Peyer's patch (tissue), 4 donors: Measurements from ENCODE around the gene SYNJ1.

Source experiments
- CTCF ChIP-seq, 6 experiments: fragments of 450-650 bp in 4 of 6; fragments of 200-600 bp in 2 of 6; sonication (generic) in 1 of 6; IDR thresholded peaks; one replicate each; pipeline ENCODE4 v1.5.1; 2017 to 2019; ENCODE audit warnings: antibody characterized with exemption in 6 of 6, mild to moderate bottlenecking in 3 of 6, moderate library complexity in 1 of 6
- POLR2A ChIP-seq, 2 donors: fragments of 450-650 bp; IDR thresholded peaks; one replicate each; pipeline ENCODE4 v1.5.1; 2017; ENCODE audit warnings: antibody characterized with exemption in 2 of 2, mild to moderate bottlenecking in 2 of 2, moderate library complexity in 2 of 2

- TF ChIP-seq CTCF (IDR thresholded peaks at IDR 0.05) (no peak), POLR2A (IDR thresholded peaks at IDR 0.05) (no peak)
Measured at GRCh38 chr21:32733990-32734613, 6.3 kb upstream of the SYNJ1 start.
